Mucosa of stomach (tissue), 1 donor: ENCODE data around the gene GPX7.
A peak's percentile ranks its signal among the peaks of the same experiment; 100 is the strongest.

Experiments
- H3K27me3 ChIP-seq: one replicate; pipeline ENCODE4 v1.7.0; 2013; ENCODE audit warnings: mild to moderate bottlenecking, low read length; ENCODE audit not compliant: control insufficient read depth, insufficient read depth
- H3K36me3 ChIP-seq: one replicate; pipeline ENCODE4 v1.7.0; 2013; ENCODE audit warnings: low read length; ENCODE audit not compliant: control insufficient read depth, insufficient read depth
- H3K4me1 ChIP-seq: one replicate; pipeline ENCODE4 v1.7.0; 2013; ENCODE audit warnings: mild to moderate bottlenecking, low read length; ENCODE audit not compliant: control insufficient read depth, insufficient read depth
- H3K4me3 ChIP-seq: one replicate; pipeline ENCODE4 v1.7.0; 2013; ENCODE audit warnings: low read length
- H3K9ac ChIP-seq: one replicate; pipeline ENCODE4 v1.7.0; 2013; ENCODE audit warnings: mild to moderate bottlenecking, low read length, moderate library complexity
- H3K9me3 ChIP-seq: one replicate; pipeline ENCODE4 v1.7.0; 2013; ENCODE audit warnings: mild to moderate bottlenecking, low read length, moderate library complexity; ENCODE audit not compliant: control insufficient read depth
- donor health status: Pancreatic carcinoma.

The GPX7 gene

DNA sequence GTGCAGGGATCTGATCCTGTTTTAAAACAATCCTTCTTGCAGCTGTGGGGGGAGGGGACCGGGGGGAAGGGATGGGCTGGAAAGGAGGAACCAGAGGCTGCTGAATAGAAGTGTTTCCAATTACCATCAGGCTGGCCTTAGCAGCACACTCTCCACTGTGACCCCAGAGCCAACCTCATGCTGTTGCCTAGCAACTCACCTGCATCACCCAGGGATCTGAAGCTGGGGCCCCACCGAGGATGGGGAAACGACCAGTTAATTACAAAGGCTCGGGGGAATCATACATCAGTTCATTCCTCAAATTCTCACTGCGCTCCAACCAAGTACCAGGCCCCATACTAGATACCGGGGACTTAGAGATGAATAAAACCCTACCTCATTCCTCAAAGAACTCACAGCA is 11.9 kb upstream of the GPX7 start:
- Histone ChIP-seq H3K4me3 (no peak overlapping the region), H3K9me3 (no peaks in the 10 kb centered on the region), H3K36me3 (no peaks in the 10 kb centered on the region), H3K4me1 (no peaks in the 10 kb centered on the region), H3K9ac (no peak overlapping the region), H3K27me3 (peaks cover 4% of the 10 kb centered on the region)

DNA sequence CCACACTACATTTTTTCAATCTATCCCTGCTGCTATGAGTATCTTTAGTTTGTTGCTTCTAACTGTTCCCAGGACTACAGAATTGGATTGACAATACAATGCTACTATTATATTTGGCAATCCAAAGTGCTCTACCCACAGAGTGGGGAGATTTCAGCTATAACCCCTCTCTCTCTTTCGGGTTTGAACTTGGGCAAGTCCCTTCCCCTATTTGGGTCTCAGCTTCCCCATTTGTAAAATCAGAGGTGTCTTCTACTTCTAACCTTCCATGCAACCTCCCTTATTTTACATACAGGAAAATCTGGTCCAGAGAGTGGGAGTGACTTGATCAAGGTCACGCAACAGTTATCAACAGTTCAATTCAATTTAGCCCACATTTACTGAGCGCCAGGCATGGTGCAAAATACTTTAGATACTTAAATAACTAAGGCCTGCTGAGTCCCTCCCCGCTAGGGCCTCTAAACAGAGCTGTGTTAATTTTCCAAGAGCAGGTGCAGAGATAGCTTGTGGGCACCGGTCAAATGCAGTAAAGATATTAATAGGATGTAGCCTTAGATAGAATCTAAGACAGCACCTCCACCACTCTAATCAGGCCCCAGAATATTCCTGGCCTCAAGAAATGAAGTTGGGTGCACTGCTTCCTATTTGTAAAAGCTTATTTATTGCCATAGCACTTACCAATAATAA is 9.4 kb upstream of the GPX7 start:
- Histone ChIP-seq H3K9me3 (no peaks in the 10 kb centered on the region), H3K36me3 (no peaks in the 10 kb centered on the region), H3K9ac (no peak overlapping the region), H3K4me3 (no peak overlapping the region), H3K27me3 (peaks cover 4% of the 10 kb centered on the region), H3K4me1 (no peaks in the 10 kb centered on the region)

DNA sequence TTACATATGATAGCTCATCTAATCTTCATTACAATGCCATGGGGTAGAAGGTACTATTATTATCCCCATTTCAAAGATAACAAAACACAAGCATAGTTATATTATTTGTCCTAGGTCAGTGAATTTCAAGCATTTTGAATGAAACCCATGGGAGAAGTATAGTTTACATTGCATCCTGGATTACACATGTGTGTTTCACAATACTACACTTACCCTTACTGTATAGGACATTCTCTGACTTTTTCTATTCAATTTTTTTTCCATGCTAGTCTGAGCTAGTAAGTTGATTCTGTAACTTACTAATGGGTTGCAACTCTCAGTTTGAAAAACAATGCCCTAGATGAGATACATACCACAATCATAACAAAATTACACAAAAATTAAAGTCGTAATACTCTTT is 8.7 kb upstream of the GPX7 start:
- no peak overlapping the region for H3K9ac ChIP-seq
- H3K9me3 ChIP-seq = no peaks in the 10 kb centered on the region
- H3K4me1 ChIP-seq = no peaks in the 10 kb centered on the region

DNA sequence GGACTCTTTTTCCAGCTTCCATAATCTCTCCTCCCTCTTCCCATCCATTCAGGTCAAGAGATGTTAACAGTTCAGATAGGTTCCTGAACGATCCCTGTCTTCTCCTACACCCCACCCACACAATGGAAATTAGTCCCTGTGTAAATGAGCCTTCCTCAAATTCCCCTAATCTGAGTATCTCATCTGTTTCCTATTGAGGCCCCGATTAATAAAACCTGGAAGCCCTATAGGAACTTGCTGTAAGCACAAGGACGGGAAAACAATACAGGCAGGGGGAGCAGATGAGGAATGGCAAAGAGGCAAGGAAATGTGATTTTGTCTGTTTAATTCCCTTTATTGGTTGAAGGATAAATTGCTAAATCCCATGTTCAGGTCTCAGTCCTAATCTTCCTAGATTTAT is 7.1 kb upstream of the GPX7 start:
- Histone ChIP-seq H3K27me3 (peaks cover 6% of the 10 kb centered on the region), H3K9ac (no peak overlapping the region), H3K36me3 (no peaks in the 10 kb centered on the region), H3K9me3 (no peaks in the 10 kb centered on the region), H3K4me3 (no peak overlapping the region), H3K4me1 (no peaks in the 10 kb centered on the region)

More for the DNA sequence above, 8.7 kb upstream of the GPX7 start:
- H3K4me3 ChIP-seq = no peak overlapping the region
- no peaks in the 10 kb centered on the region for H3K36me3 ChIP-seq
- H3K27me3 ChIP-seq = peaks cover 6% of the 10 kb centered on the region

DNA sequence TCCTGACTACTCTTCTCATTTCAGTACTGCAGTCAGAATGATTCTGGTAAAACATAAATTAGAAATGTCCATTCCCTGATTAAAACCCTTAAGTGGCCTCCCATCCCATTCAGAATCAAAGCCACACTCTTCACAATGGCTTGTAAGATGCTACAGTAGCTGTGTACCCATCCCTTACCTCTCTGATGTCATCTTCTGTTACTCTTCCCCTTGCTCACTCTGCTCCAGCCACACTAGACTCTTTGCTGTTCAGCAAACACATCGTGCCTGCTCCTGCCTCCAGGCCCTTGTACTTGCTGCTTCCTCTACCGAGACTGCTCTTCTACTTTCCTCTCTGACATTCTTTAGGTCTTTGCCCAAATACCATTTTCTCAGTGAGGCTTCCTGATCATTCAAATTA is 4.3 kb upstream of the GPX7 start:
- H3K9me3 ChIP-seq = no peaks in the 10 kb centered on the region
- no peaks in the 10 kb centered on the region for H3K36me3 ChIP-seq
- H3K27me3 ChIP-seq = peaks cover 20% of the 10 kb centered on the region
- H3K4me3 ChIP-seq = no peak overlapping the region
- peaks cover 11% of the 10 kb centered on the region for H3K4me1 ChIP-seq
- no peak overlapping the region for H3K9ac ChIP-seq

DNA sequence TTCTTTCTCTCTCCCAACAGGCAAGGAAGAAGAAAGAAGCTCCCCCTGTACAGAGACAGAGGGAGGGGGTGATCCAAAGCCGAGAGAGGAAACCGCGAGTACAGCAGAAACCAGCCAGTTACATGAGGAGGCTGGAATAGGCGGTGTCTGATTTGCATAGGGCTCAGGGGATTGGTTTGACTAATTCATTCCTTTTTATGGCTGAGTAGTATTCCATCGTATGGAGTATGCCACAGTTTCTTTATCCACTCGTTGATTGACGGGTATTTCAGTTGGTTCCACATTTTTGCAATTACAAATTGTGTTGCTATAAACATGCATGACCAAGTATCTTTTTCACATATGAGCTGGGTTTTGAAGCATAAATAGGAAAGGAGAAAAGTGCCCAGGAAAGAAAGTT is 3.4 kb upstream of the GPX7 start:
- Histone ChIP-seq H3K4me1 (peaks cover 11% of the 10 kb centered on the region), H3K27me3 (peaks cover 26% of the 10 kb centered on the region), H3K36me3 (no peaks in the 10 kb centered on the region), H3K9me3 (no peaks in the 10 kb centered on the region), H3K9ac (no peak overlapping the region), H3K4me3 (no peak overlapping the region)

DNA sequence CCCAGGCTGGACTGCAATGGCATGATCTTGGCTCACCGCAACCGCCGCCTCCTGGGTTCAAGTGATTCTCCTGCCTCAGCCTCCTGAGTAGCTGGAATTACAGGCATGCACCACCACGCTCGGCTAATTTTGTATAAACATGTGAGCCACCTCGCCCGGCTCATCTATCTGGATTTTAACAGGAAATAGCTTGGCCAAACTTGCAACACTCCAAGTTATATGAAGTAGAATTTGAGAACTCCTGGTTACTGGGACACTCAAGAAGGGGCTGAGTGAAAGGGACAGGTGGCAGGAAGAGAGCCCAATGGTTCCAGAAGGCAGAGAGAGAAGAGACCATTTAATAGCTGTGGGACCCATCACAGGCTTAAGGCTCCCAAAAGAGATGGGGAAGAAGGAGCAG is 2.9 kb upstream of the GPX7 start:
- Histone ChIP-seq H3K9ac (no peak overlapping the region), H3K9me3 (no peaks in the 10 kb centered on the region), H3K27me3 (peaks cover 26% of the 10 kb centered on the region), H3K36me3 (no peaks in the 10 kb centered on the region), H3K4me3 (no peak overlapping the region), H3K4me1 (peaks cover 11% of the 10 kb centered on the region)

DNA sequence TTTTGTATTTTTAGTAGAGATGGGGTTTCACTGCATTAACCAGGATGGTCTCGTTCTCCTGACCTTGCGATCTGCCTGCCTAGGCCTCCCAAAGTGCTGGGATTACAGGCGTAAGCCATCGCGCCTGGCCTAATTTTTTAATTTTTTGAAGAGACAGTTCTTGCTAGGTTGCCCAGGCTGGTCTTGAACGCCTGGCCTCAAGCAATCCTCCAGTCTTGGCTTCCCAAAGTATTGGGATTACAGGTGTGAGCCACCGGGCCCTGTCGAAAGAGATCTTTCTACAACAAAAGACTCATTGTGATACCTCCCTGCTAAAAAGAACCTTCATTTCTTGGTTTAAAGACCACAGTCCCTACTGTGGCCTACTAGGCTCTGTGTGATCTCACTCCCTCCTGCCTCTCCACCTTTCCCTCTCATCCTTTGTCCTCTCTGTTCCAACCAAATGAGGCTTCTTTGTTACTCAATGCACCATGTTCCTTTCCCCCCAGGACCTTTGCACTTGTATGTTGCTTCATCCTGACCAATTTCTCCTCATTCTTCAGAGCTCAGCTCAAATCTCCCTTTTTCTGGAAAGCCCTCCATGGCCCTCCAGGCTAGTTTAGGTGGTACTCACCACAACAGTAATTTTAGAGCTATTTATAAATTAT is 1.5 kb upstream of the GPX7 start:
- H3K4me3 ChIP-seq = no peak overlapping the region
- H3K27me3 ChIP-seq = peaks cover 22% of the 10 kb centered on the region
- H3K9ac ChIP-seq = no peak overlapping the region
- H3K36me3 ChIP-seq = no peaks in the 10 kb centered on the region
- H3K4me1 ChIP-seq = peaks cover 11% of the 10 kb centered on the region
- no peaks in the 10 kb centered on the region for H3K9me3 ChIP-seq

DNA sequence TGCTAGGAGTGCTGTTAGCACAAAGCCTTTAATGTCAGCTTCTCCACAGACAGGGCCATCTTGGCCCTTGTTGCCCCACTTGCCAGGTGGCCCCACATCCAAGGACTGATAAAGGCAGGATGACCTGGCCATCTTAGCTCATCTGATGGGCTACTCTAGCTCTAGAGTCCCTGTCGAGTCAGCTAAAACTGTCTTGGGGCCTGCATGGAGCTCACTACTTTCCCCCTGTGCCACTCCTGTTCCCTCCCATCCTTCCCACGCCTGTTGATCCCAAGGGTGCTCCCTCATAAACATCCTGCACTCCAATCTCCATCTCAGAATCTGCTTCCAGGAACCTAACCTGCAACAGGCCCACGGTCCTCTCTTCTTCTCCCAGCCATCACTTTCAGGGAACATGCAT is 652 bp upstream of the GPX7 start:
- H3K9ac ChIP-seq = peak overlapping the region; percentile 66
- H3K27me3 ChIP-seq = peaks cover 22% of the 10 kb centered on the region
- H3K36me3 ChIP-seq = no peaks in the 10 kb centered on the region
- peak overlapping the region; percentile 43 for H3K4me3 ChIP-seq
- no peaks in the 10 kb centered on the region for H3K9me3 ChIP-seq
- peaks cover 11% of the 10 kb centered on the region for H3K4me1 ChIP-seq

DNA sequence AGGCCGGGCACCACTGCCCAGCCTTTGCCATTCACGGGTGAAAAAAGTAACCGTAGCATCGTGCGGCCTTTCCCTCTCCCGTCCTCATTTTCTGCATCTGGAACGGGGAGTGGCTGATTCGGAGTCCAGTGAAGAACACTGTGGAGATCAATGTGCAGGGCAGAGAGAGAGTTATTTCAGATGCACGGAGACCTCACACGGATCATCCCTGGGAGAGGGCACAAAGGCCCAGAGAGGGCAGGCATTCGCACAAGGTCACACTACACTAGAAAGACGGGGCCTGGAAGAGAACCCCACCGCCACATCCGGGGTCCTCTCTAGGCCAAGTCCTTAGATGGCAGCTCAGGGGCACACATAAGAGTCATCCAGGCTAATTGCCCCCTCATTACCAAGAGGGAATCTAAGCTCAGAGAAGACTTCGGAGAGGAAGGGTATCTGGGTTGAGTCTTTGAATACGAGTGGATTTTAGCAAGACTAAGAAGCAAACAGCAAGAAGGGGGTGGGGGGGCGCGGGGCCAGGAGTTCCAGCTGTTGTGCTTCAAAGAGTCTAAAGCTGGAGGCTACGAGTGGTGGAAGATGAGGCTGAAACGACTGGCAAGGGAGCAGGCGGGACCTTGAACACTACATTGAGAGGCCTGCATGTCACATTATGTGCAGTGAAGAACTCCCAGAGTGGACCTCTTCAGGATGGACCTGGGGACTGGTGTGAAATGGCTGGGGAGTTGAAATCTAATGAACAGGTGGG is 857 bp downstream of the GPX7 start:
- H3K9ac ChIP-seq = peak overlapping the region; percentile 62
- H3K4me3 ChIP-seq = no peak overlapping the region
- H3K36me3 ChIP-seq = no peaks in the 10 kb centered on the region
- H3K27me3 ChIP-seq = peaks cover 21% of the 10 kb centered on the region
- H3K4me1 ChIP-seq = peaks cover 11% of the 10 kb centered on the region
- H3K9me3 ChIP-seq = no peaks in the 10 kb centered on the region

DNA sequence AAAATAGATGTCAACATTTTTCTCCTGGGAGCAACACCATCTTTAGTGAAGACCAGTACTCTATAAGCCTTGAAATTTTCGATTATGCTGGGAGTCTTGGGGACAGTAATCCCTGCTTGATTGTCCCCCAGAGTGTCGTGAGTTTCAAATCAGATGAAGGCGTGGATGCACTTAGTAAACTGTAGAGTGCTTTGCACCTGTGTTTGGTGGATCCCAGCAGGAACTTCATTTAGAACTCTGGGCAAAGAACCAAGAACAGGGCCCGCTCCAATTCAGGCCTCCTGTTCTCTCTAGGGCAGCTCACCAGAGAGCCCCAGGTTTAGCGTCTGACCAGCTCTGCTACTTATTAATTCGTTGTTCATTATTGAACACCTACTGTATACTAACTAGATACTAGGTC is 1.5 kb downstream of the GPX7 start:
- H3K9me3 ChIP-seq = no peaks in the 10 kb centered on the region
- no peak overlapping the region for H3K4me3 ChIP-seq
- peaks cover 11% of the 10 kb centered on the region for H3K4me1 ChIP-seq
- no peaks in the 10 kb centered on the region for H3K36me3 ChIP-seq
- H3K27me3 ChIP-seq = peaks cover 19% of the 10 kb centered on the region
- no peak overlapping the region for H3K9ac ChIP-seq

DNA sequence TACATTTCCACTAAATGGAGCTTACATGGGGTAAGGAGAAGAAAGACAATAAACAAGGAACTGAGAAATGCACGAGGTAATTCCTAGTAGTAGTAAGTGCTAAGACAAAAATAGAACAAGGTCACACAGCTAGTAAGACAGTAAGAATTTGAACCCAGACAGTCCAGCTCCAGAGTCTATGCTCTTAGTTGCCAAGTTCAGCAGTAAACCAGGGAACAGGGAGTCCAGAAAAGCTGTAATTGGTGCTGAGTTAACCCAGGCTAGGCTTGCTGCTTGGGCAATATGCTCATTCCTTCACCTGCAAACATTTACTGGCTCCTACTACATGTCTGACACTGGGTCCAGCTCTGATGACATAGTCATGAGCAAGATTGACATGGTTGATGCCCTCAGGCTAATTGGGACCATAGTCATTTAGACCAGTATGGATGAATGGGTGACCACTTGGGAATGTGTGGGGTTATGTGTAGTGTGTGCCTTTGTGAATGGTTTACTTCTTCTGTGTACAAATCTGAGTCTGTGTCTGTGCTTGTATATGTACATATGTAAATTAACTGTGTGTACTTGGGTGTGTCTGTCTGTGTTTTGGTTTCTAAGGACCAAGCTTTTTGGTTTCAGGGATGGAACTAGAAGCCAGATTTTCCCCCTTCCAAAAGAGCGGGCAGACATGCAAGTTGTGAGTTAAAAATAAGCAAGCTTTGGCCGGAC is 2.0 kb downstream of the GPX7 start:
- no peak overlapping the region for H3K9ac ChIP-seq
- peaks cover 11% of the 10 kb centered on the region for H3K4me1 ChIP-seq
- H3K4me3 ChIP-seq = no peak overlapping the region

More for the DNA sequence above, 2.0 kb downstream of the GPX7 start:
- Histone ChIP-seq H3K36me3 (no peaks in the 10 kb centered on the region), H3K27me3 (peaks cover 19% of the 10 kb centered on the region), H3K9me3 (no peaks in the 10 kb centered on the region)
